ENCODE measurements around the gene IFRD2.
"Not testable (repeated sequence)": the region's sequence is repeated elsewhere in the genome, so short reads cannot be mapped to it uniquely, and the experiment has no call there.

Gene IFRD2

DNA sequence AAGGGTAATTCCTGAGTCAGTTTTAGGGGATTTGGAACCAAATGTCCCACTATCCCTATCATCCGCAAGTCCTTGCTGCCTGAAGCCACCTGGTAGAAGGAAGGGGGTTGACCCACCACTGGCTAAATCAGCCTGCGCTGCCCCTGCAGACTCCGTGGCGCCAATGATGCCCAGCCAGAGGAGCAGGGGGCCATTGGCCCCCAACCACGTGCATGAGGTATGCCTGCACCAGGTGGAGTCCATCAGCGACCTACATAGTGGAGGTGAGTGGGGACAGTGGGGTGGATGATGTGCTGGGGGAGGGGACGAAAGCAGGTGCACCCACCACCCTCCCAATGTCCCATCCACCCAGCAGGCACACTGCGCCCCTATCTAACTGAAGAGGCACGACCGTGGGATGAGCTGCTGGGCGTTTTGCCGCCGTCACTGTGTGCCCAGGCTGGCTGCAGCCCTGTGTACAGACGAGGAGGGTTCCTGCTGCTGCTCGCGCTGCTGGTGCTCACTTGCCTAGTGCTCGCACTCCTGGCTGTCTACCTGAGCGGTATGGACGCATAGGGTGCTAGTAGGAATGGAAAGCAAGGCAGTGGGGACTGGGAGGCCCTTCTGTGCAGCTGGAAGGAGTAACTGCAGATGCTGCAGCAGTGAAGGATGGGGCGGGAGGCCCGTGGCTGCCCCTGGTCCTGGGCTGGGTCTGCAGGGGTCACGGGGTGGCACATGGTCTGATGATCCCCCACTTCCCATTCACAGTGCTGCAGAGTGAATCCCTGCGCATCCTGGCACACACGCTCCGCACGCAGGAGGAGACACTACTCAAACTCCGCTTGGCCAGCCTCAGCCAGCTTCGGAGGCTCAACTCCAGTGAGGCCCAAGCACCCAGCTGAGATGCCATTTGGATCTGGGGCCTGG lies 5.7 kb downstream of the IFRD2 start:
- no peak for DNase-seq (ENCODE audit: low read depth)

DNA sequence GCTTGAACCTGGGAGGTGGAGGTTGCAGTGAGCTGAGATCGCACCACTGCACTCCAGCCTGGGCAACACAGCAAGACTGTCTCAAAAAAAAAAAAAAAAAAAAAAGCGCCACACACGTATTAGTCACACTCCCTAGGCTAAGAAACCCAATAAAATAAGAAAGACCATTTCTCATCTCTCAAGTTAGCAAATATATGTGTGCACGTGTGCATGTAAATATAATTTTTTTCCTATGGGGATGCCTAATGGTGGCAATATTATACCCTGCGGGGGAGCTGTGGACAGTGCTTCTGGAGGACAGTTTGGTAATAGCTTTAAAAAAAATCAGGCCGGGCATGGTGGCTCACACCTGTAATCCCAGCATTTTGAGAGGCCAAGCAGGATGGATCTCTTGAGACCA lies 8.1 kb downstream of the IFRD2 start:
- DNase-seq (ENCODE audit: low read depth), result not testable (repeated sequence)

DNA sequence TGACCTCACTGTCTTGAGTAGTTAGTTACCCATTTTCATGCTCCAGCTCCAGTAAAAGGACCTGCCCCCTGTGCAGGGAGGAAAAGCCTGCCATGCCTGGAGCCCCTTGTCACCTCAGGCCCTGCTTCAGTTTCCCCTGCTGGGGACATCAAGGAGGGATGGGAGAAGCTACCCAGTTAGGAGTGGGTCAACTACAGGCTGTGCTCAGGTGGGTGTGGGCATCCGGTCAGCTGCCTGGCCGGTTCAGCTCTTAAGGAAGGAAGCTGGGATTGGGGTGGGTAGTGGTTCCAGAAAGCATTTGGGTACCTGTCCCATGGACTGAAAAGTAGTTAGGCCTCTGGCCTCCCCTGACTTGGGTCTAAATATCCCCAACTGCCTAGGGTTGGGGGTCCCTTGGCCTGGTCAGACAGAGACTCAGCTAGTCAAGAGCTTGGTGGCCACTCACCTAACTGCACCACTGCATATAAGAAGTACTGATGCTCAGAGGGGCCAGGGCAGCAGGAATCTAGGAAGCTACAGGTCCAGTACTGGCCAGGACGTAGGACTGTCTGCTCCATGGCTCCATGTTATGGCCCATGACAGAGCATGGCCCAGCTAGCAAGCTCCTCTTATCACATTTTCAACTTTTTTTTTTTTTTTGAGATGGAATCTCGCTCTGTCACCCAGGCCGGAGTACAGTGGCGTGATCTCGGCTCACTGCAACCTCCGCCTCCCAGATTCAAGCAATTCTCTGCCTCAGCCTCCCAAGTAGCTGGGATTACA lies 12.8 kb downstream of the IFRD2 start:
- no peak for DNase-seq (ENCODE audit: low read depth)

- DNase-seq (ENCODE audit: low read depth), result no peak
Observed at GRCh38 chr3:50278880-50279224, 13.4 kb downstream of the IFRD2 start, which contains the start of gene LSMEM2. TSS of gene LSMEM2 (plus strand) at chr3:50279087. CDS start at chr3:50279114, 27 bp downstream.

GRCh38 chr3:50278123-50278879 lies 13.9 kb downstream of the IFRD2 start:
- DNase-seq (ENCODE audit: low read depth), result no peak

- DNase-seq (ENCODE audit: low read depth), result no peak
Observed at GRCh38 chr3:50276762-50277101, 15.5 kb downstream of the IFRD2 start.

DNA sequence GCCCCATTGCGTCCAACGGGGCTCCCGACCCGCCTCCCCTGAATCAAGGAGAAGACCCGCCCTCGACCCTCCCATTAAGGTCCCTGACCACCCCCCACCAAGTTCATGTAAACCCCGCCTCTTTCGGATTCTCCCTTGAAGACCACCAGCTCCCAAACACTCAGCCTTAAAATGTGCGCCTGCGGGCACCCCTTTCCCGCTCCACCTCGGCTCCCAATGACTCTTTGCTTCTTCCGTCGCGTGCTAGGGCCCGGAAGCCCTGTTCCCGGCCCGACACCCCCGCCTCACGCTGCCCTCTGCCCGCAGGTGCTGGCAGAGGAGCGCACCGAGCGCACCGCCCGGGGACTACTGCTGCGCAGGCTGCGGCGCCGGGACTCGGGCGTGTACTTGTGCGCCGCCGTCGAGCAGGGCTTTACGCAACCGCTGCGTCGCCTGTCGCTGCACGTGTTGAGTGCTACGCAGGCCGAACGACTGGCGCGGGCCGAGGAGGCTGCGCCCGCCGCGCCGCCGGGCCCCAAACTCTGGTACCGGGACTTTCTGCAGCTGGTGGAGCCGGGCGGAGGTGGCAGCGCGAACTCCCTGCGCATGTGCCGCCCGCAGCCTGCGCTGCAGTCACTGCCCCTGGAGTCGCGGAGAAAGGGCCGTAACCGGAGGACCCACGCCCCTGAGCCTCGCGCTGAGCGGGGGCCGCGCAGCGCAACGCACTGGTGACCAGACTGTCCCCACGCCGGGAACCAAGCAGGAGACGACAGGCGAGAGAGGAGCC lies 16.1 kb downstream of the IFRD2 start:
- no peak for DNase-seq (ENCODE audit: low read depth)

DNA sequence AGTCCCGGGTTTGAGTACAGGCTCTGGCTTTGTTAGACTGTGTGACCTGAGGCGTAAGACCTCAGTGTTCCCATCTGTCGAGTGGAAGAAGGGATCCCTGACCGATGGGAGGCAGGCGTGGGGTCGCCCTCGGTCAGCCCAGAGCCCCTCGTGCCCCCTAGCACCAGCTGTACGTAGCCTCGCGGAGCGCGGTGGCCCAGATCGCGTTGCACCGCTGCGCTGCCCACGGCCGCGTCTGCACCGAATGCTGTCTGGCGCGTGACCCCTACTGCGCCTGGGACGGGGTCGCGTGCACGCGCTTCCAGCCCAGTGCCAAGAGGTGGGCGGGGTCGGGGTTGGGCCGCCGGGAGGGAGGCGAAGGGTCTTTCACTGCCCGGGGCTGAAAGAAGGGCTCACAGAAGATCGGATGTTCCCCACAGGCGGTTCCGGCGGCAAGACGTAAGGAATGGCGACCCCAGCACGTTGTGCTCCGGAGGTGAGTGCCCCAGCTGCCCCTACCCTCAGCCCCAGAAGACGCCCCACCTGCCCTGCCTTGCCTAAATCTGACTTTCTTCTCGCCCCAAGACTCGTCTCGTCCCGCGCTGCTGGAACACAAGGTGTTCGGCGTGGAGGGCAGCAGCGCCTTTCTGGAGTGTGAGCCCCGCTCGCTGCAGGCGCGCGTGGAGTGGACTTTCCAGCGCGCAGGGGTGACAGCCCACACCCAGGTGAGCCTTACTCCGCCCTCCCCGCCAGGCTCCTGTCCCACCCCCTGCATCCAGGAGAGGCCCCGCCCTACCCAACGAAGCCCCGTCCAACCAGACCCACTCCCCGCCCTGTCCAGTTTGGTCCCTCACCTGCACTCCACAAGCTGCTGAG lies 16.9 kb downstream of the IFRD2 start:
- DNase-seq (ENCODE audit: low read depth), result no peak

- DNase-seq (ENCODE audit: low read depth), result peak; percentile 70
Observed at GRCh38 chr3:50274371-50275104, 17.7 kb downstream of the IFRD2 start.

GRCh38 chr3:50273689-50274065 lies 18.6 kb downstream of the IFRD2 start:
- no peak for DNase-seq (ENCODE audit: low read depth)

DNA sequence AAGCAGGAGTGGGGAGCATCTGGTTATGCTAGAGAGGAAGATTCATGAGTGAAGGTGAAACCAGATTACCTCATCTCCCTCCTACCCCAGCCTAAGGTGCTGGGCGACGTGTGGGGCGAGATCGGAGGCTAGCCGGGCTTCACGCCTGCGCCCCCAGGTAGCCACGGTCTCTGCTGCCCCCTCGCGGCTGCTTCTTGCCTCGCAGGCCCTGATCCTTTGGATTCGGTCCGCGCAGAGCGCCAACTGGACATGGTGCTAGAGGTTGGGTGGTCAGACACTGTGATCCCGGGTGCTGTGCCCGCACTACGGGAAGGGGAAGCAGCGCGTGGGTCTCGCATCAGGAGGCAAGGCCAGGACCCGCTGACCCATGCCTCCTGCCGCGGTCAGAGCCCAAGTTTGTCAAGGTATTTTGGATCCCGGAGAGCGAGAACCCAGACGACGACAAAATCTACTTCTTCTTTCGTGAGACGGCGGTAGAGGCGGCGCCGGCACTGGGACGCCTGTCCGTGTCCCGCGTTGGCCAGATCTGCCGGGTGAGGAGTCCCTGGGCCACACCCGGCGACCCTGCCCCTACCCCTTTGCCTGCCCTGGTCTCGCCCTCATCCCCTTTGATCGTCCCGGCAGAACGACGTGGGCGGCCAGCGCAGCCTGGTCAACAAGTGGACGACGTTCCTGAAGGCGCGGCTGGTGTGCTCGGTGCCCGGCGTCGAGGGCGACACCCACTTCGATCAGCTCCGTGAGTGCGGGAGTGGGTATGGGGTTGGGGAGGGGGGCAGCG lies 19.1 kb downstream of the IFRD2 start:
- peak; percentile 88 for DNase-seq (ENCODE audit: low read depth)

DNA sequence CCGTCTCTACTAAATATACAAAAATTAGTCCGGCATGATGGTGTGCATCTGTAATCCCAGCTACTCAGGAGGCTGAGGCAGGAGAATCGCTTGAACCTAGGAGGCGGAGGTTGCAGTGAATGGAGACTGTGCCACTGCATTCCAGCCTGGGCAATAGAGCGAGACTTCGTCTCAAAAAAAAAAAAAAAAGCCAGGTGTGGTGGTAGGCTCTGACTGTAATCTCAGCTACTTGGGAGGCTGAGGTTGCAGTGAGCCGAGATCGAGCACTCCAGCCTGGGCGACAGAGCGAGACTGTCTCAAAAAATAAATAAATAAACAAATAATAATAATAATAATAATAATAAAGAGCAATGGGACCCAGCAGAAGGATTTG lies 19.7 kb downstream of the IFRD2 start:
- DNase-seq (ENCODE audit: low read depth), result not testable (repeated sequence)

- no peak for DNase-seq (ENCODE audit: low read depth)
Observed at GRCh38 chr3:50271314-50271936, 20.8 kb downstream of the IFRD2 start.

GRCh38 chr3:50270422-50271224 lies 21.6 kb downstream of the IFRD2 start:
- DNase-seq (ENCODE audit: low read depth), result no peak

GRCh38 chr3:50269977-50270413 lies 22.2 kb downstream of the IFRD2 start:
- DNase-seq (ENCODE audit: low read depth), result no peak

GRCh38 chr3:50269460-50269859 lies 22.8 kb downstream of the IFRD2 start:
- DNase-seq (ENCODE audit: low read depth), result no peak

- DNase-seq (ENCODE audit: low read depth), result no peak
Observed at GRCh38 chr3:50268703-50269451, 23.4 kb downstream of the IFRD2 start, which contains the start of gene SEMA3B. TSS of gene SEMA3B (plus strand) at chr3:50269147. CDS start at chr3:50269241, 94 bp downstream.

All from activated T-cell treated with anti-CD3 and anti-CD28 coated beads for 1 hour (primary cell).